ENCODE results near the gene COL1A1.
A peak's percentile ranks its signal among the peaks of the same experiment; 100 is the strongest.

The COL1A1 gene

GRCh38 chr17:50213026-50214022 is 11.9 kb upstream of the COL1A1 start:
- DNase-seq (ENCODE audit: low read depth in 2 of 2), result peak; percentile 36 to 48

- no peak for DNase-seq (ENCODE audit: low read depth in 2 of 2)
Measured at GRCh38 chr17:50212121-50212843, 10.9 kb upstream of the COL1A1 start.

- DNase-seq (ENCODE audit: low read depth in 2 of 2), result no peak
Measured at GRCh38 chr17:50211249-50212120, 10.1 kb upstream of the COL1A1 start.

- DNase-seq (ENCODE audit: low read depth in 2 of 2), result no peak
Measured at GRCh38 chr17:50210240-50211225, 9.1 kb upstream of the COL1A1 start.

GRCh38 chr17:50209472-50210239 is 8.2 kb upstream of the COL1A1 start:
- DNase-seq (ENCODE audit: low read depth in 2 of 2), result no peak

GRCh38 chr17:50209133-50209471 is 7.7 kb upstream of the COL1A1 start:
- no peak for DNase-seq (ENCODE audit: low read depth in 2 of 2)

- no peak for DNase-seq (ENCODE audit: low read depth in 2 of 2)
Measured at GRCh38 chr17:50208611-50209061, 7.2 kb upstream of the COL1A1 start.

- DNase-seq (ENCODE audit: low read depth in 2 of 2), result no peak
Measured at GRCh38 chr17:50207792-50208567, 6.5 kb upstream of the COL1A1 start.

GRCh38 chr17:50207315-50207714 is 5.9 kb upstream of the COL1A1 start:
- DNase-seq (ENCODE audit: low read depth in 2 of 2), result no peak

GRCh38 chr17:50206604-50207293 is 5.3 kb upstream of the COL1A1 start:
- DNase-seq (ENCODE audit: low read depth in 2 of 2), result peak in 1 of 2 donors; percentile 10

GRCh38 chr17:50205963-50206505 is 4.6 kb upstream of the COL1A1 start:
- no peak for DNase-seq (ENCODE audit: low read depth in 2 of 2)

GRCh38 chr17:50205111-50205962 is 3.9 kb upstream of the COL1A1 start:
- no peak for DNase-seq (ENCODE audit: low read depth in 2 of 2)

GRCh38 chr17:50204431-50204830 is 3.0 kb upstream of the COL1A1 start:
- DNase-seq (ENCODE audit: low read depth in 2 of 2), result no peak

- no peak for DNase-seq (ENCODE audit: low read depth in 2 of 2)
Measured at GRCh38 chr17:50203604-50204345, 2.3 kb upstream of the COL1A1 start.

- no peak for DNase-seq (ENCODE audit: low read depth in 2 of 2)
Measured at GRCh38 chr17:50203086-50203485, 1.7 kb upstream of the COL1A1 start.

Data from stimulated activated CD8-positive, alpha-beta memory T cell treated with anti-CD3 and anti-CD28 coated beads, Interleukin-15, amount 100 ng/mL, for 48 hours (primary cell).